ENCODE data around the gene ZNF593.

The ZNF593 gene

DNA sequence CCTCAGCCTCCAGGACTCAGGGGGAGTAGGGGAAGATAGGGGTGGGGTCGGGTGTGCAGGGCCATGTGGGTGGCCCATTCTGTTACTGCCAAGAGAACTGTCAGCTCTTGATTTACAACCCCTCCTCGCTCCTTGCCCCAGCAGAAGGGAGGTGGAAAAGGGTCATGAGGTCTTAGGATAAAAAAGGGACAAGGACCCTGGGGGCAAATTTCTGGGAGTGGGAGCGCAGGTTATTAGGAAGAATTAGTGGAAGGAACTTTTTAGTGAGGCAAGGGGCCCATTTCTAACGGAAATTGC, 10.0 kb upstream of the ZNF593 start:
- DNase-seq (ENCODE audit: low read depth) = no peak
- H3K4me3 ChIP-seq (ENCODE audit: low read length) = no peak overlapping the region
- TF ChIP-seq, protein P1, sequence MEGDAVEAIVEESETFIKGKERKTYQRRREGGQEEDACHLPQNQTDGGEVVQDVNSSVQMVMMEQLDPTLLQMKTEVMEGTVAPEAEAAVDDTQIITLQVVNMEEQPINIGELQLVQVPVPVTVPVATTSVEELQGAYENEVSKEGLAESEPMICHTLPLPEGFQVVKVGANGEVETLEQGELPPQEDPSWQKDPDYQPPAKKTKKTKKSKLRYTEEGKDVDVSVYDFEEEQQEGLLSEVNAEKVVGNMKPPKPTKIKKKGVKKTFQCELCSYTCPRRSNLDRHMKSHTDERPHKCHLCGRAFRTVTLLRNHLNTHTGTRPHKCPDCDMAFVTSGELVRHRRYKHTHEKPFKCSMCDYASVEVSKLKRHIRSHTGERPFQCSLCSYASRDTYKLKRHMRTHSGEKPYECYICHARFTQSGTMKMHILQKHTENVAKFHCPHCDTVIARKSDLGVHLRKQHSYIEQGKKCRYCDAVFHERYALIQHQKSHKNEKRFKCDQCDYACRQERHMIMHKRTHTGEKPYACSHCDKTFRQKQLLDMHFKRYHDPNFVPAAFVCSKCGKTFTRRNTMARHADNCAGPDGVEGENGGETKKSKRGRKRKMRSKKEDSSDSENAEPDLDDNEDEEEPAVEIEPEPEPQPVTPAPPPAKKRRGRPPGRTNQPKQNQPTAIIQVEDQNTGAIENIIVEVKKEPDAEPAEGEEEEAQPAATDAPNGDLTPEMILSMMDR (IDR thresholded peaks at IDR 0.05; ENCODE audit: insufficient read depth, low read depth, low read length, missing control alignments) = no peak

DNA sequence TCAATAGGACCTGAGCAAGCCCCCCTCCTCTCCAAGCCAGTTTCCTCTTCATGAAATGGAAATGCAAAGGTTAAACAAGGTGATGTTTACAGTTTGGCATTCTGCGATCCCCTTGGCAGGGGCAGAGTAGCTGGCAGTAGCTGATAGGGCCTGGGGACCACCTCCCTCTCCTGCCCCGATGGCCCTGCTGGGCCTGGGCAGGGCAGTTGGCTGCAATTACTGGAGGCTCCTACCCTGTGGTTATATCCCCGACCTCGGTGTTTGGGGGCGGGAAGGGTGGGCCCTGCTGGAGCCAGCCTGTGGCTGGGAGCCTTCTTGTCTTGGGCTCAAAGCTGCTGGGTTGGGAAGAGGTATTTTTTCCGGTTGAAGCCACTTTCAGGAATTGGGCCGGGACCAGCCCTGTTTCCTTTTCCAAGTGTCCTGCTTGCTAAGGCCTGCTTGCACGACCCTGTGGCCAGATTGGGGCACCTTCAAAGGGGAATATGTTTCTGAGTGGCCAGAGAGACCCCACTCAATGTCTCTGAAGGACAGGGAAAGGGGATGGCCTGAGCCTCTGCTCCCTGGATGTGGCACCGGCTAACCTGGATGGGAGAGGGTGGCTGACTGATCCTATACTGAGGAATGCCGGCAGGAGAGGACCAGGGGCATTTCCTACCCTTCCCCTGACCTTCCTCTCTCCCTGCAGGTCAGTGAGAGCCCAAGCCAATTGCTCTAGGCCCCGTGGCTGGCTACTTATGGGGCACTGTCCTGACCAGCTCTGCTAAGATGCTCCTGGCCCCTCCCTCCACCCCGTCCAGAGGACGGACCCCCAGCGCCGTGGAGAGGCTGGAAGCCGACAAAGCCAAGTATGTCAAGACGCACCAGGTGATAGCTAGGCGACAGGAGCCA, 8.9 kb upstream of the ZNF593 start:
- no peak for DNase-seq (ENCODE audit: low read depth)
- no peak overlapping the region for H3K4me3 ChIP-seq (ENCODE audit: low read length)
- TF ChIP-seq, protein P1 (IDR thresholded peaks at IDR 0.05; ENCODE audit: insufficient read depth, low read depth, low read length, missing control alignments) = no peak

DNA sequence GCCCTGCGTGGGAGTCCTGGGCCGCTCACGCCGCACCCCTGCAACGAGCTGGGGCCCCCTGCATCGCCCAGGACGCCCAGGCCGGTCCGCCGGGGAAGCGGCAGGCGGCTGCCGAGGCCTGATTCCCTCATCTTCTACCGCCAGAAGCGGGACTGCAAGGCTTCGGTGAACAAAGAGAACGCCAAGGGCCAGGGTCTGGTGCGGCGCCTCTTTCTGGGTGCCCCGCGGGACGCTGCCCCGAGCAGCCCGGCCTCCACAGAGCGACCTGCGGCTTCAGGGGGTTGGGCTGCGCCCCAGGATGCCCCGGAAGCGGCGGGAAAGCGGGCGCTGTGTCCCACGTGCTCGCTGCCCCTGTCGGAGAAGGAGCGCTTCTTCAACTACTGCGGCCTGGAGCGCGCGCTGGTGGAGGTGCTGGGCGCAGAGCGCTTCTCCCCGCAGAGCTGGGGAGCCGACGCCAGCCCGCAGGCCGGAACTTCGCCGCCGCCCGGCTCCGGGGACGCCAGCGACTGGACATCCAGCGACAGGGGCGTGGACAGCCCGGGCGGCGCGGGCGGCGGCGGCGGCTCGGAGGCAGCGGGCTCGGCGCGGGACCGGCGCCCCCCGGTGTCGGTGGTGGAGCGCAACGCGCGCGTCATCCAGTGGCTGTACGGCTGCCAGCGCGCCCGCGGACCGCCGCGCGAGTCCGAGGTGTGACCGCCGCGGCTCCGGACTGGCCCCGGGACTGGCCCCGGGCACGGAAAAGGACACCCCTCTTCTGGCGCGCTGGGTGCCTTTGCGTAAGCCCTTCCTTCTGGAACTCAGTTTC, 8.1 kb upstream of the ZNF593 start:
- H3K4me3 ChIP-seq (ENCODE audit: low read length) = peak overlapping the region; percentile 32
- peak; percentile 50 for DNase-seq (ENCODE audit: low read depth)
- TF ChIP-seq, protein P1 (IDR thresholded peaks at IDR 0.05; ENCODE audit: insufficient read depth, low read depth, low read length, missing control alignments) = no peak

DNA sequence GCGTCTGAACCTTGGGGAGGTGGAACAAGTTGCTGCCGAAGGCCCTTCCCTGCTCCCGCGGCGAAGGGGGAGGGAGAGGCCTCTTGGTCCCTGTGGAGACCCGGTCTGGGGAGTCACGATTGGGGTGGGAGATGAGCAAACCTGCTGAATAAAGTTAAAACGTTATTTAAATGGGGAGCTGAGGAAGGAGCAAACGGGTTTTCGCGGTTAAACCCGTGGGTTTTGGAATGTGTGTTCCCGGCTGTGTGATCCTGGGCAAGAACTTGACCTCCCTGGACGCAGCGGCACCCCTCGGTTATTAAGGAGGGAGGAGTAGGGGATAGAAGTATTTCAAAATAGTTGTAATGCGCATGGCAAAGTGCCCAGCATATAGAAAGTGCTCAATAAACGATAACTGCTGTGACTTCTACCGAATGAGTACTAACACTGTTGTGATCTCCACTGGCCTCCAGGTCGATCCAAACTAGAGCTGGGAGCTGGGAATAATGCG, 7.4 kb upstream of the ZNF593 start:
- H3K4me3 ChIP-seq (ENCODE audit: low read length) = peak overlapping the region; percentile 25
- DNase-seq (ENCODE audit: low read depth) = no peak
- TF ChIP-seq, protein P1 (IDR thresholded peaks at IDR 0.05; ENCODE audit: insufficient read depth, low read depth, low read length, missing control alignments) = no peak

DNA sequence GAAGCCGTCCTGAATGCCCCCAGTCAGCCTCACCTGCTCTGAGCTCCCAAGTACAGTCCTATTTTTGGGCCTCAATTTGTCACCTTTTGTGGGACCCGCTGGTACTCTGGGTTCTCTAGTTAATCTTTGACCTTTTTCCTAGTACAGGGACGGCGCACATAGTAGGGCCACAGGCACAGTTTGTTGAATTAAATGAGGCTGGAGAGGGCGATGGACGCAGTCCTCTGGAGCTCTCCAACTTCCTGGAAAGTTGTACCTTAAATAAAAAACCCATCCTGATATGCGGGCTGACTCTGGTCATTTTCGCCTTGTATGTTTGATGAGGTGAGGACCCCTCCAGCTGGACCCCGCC, 6.0 kb upstream of the ZNF593 start:
- DNase-seq (ENCODE audit: low read depth) = no peak
- H3K4me3 ChIP-seq (ENCODE audit: low read length) = peak overlapping the region; percentile 37

DNA sequence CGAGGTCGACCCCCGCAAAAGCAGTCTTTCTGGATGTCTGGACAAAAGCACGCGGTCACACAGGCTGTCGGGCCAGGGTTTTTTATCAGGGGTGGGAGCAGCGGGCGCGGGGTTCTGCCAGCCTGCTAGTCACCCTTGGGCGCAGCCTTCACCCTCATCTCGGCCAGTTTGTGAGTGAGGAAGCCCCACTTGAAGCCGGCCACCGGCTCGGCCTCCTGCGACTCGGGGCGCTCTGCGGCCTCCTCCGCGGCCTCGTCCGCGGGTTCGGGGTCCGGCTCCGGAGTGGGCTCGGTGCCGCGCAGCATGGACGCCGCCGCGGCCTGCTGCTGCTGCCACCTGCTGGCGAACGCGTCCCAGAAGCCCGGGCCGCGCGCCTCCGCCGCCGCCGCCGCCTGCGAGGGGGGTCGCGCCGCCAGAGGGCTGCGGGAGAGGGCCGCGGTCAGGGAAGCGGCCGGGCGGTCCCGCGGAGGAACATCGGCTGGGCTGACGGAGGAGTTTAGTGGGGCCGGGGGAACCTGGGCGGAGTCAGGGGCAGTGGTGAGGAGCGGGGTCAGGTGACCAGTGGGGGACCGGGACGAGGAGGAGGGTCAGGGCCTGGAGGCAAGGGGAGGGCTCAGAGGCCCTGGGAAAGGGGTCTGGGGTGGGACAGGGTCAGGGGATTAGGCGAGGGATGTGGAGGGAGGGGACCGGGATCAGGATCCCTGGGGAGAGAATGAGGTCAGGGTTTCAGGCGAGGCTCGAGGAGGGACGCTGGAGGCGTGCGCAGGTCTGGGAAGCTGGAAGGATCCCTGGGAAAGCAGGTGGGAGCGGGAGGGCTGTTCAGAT, 5.5 kb upstream of the ZNF593 start:
- TF ChIP-seq, protein P1 (IDR thresholded peaks at IDR 0.05; ENCODE audit: insufficient read depth, low read depth, low read length, missing control alignments) = peak; percentile 21
- H3K4me3 ChIP-seq (ENCODE audit: low read length) = peak overlapping the region; percentile 37
- DNase-seq (ENCODE audit: low read depth) = peak; percentile 26

More for the DNA sequence above, 6.0 kb upstream of the ZNF593 start:
- TF ChIP-seq, protein P1 (IDR thresholded peaks at IDR 0.05; ENCODE audit: insufficient read depth, low read depth, low read length, missing control alignments) = no peak

Data from epithelial cell of esophagus (primary cell).